NCI-H1694 (cell line): ENCODE data around the gene SENP7.
"Not testable (repeated sequence)": the region's sequence is repeated elsewhere in the genome, so short reads cannot be mapped to it uniquely, and the experiment has no call there.

Experiments used
- DNase-seq: peaks from one replicate; lab custom pipeline; 2025; lab: John Stamatoyannopoulos, UW

The SENP7 gene

GRCh38 chr3:101438641-101439040 lies 74.4 kb downstream of the SENP7 start:
- not testable (repeated sequence) for DNase-seq

DNA sequence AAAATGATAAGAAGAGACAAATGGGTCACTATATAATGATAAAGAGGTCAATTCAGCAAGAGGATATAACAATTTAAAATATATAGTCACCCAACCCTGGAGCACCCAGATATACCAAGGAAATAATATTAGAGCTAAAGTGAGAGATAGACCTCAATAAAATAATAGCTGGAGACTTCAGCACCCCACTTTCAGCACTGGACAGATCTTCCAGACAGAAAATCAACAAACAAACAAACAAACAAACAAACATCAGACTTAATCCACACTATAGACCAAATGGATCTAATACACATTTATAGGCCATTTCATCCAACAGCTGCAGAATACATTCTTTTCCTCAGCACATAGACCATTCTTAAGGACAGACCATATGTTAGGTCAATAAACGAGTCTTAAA lies 79.4 kb downstream of the SENP7 start:
- DNase-seq = no peak

- no peak for DNase-seq
These were observed 88.8 kb downstream of the SENP7 start for GRCh38 chr3:101423984-101424888.

DNA sequence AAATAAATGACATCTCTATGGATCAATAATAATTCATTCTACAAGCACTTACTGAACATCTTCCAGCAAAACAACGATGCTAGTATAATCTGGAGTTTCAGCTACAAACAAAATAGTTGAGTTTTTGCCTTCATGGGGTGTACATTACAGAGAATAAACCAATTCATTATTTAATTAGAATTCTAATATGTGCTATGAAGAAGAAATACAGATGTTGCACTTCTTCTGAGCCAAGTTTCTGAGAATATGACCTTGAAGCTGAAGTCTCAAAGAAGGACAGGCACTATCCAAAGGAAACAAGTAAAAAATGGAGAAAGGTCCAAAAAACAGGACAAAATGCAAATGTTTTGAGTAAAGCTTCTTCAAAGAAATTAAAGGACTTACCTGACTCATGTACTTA lies 94.2 kb downstream of the SENP7 start:
- DNase-seq = no peak

DNA sequence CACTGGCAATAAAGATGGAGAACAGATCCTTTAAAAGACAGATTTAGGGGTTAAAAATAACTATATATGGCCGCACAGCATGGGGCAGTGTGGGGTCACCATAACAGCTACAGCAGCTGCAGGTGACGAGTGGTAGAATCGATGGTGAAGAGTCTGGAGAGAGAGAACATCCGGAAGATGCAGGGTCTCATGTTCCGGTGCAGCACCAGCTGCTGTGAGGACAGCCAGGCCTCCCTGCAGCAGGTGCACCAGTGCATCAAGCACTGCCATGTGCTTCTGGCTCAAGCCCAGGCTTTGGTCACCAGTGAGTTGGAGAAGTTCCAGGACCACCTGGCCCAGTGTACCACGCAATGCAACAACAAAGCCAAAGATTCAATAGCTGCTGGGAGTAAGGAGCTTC lies 98.9 kb downstream of the SENP7 start:
- no peak for DNase-seq

DNA sequence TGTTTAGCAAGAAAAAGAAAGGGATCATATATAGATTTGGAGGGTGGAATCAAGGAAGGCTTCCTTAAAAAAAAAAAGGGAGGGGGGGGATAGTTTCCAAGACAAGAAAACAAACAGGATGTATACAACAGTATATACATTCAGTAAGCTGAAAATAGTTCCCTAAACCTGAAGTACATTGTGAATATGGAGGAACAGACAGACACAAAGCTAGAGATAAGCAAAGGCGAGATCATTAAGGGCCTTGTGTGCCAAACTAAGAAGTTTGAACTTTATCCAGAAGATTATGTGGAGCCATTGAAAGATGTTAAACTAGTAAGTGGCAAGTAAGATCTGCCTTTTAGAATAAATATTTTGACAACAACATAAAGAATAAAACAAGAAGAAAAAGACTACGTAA lies 99.4 kb downstream of the SENP7 start:
- DNase-seq = no peak

GRCh38 chr3:101391413-101391950 lies 121.5 kb downstream of the SENP7 start:
- DNase-seq = no peak

DNA sequence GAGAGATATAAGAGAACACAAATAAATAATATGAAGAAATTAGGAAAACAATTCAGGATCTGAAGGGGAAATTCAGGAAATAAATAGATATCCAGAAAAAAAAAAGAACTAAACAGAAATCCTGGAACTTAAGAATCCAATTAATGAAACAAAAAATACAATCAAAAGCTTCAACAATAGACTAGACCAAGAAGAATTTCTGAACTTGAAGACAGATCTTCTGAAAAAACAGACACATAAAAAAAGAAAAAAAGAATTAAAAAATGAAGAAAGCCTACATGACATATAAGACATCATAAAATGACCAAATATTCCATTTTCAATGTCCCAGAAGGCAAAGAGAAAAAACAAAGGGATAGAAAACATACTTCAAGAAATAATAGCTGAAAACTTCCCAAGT lies 124.3 kb downstream of the SENP7 start:
- DNase-seq = no peak

DNA sequence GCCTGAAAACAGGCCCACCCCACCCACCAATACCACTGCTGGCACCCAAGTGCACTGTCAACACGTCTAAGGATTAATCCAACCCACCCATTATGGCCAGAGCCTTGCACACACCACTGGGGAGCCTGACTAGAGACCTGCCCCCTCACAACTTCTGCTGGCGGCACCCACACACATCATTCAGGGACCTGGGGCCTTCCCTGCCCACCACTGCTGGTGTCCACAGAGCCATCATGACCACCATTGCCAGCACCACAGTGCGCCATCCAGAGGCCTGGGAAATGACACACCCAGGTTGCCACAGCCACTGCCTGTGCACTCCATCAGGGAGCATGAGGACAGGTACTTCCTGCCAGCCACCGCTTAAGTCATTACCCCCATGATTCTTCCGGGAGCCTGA lies 125.7 kb downstream of the SENP7 start:
- DNase-seq = no peak

DNA sequence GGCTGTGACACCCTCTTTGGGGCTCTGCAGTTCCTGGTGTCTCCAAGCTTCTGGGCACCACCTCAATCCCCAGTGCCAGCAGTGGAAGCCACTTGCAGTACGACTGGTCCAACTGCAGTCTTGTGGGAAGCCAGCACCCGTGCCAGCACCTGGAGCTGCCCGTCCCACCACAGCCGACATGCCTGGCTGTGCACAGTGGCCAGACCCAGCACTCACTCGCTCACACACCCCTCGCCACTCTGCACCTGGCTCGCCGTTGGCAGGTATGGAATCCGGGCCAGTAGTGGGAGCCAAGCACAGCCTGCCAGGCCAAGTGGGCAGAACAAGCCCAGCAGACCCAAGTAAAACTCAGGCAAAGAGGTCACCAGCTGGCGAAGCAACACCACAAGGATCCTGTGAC lies 128.6 kb downstream of the SENP7 start:
- DNase-seq = no peak

GRCh38 chr3:101383656-101384055 lies 129.4 kb downstream of the SENP7 start:
- no peak for DNase-seq

GRCh38 chr3:101383156-101383575 lies 129.8 kb downstream of the SENP7 start:
- DNase-seq = no peak

GRCh38 chr3:101381809-101382208 lies 131.2 kb downstream of the SENP7 start:
- peak; percentile 34 for DNase-seq

DNA sequence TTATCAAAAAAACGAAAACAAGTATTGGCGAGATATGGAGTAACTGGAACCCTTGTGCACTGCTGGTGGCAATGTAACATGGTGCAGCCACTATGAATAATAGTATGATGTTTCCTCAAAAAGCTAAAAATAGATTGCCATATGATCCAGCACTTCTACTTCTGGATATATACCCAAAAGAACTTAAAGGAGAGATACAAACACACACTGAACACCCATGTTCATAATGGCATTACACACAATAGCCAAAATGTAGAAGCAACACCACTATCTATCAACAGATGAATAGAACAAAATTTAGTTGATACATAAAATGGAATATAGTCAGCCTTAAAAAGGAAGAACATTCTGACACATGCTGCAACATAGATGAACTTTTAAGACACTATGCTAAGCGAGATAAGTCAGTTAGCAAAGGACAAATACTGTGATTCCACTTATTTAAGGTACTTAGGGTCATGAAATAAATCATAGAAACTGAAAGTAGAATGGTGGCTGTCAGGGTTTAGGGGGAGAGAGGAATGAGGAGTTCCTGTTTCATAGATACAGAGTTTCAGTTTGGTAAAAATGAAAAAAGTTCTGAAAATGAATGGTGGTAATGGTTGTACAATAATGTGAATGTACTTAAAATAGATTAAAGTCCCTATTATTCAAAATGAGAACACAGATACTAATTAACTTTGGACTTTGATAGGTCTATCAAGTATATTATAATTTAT lies 133.2 kb downstream of the SENP7 start:
- DNase-seq = no peak

DNA sequence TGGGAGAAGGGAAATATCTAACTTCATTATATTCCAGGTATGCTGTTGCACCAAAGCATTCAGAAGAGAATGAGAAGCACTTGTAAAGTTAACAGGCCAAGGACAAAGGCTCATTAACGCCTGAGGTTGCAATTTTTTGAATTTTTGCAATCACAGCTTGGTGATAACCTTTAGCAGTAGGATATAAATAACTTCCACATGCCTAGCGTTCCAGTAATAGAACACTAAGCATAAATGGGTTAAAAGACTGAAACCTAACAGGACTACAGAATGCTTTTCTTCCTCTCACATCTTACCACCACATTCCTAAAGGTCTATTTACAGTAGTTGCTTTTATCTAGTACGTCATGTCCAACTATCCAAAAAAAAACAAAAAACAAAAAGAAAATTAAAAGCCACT lies 135.2 kb downstream of the SENP7 start:
- DNase-seq = no peak

DNA sequence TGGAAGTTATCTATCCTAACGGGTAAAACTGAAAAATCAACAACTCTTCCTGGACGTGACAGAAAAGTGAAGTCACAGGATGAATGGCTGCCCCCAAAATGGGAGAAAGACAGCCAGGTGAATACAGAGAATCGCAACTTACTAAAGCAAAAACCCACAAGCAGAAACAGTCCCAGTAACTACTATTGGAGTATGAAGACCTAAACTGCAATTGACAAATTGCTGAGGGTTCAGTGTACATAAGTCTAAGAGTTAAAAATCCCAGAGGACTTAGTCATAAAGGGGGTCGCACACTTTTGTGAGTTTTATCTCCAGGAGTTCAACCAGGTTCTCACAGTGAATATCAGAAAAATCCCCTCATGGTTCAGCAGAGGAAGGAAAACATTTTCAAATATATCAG lies 135.8 kb downstream of the SENP7 start:
- no peak for DNase-seq

DNA sequence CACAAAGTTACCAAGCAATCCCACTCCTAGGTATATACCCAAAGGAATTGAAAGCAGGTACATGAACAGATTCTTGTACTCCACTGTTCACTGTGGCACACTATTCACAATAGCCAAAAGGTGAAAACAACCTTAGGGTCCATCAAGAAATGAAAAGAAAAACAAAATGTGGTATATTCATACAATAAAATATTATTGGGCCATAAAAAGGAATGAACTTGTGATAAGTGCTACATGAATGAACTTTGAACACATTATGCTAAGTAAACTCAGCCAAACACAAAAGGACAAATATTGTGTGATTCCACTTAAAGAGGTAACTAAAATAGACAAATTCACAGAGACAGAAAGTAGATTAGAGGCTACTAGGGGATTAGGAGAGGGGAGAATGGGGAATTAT lies 137.4 kb downstream of the SENP7 start:
- no peak for DNase-seq

GRCh38 chr3:101362406-101362805 lies 150.6 kb downstream of the SENP7 start:
- no peak for DNase-seq

DNA sequence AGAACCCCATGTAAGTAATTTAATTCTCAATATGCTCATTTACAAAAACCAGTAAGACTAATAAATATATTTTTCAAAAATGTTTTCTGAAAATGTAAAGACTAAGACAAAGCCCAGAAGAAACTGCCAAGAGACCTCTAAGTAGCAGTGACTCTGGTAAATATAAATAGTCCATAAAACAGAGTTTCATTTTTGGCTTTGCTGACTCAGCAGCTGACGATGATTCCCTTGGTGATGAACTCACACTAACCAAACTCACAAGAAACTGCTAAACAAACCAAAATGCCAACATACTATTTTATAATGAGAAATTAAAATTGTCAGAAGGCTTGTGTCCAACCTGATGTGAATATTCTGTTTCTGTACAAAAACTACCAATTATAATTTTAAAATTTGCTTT lies 161.2 kb downstream of the SENP7 start:
- DNase-seq = no peak

DNA sequence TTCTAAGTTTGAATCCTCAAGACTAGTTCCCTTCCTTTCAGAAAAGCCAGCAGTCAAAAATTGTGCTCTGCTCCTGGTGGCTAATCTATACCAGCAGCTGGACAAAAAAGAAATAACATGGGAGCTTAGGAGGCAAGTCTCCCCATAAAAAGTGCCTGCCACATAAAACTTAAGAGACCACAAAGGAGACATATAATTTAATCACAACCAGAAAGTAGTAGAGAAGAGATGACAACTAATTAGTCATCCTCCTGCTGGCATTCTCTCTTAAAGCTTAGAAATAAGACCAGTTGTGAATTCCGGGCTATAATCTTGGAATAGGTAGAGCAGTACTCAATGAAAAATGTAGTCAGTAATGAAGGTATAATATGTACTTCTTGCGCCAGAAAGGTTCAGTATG lies 172.4 kb downstream of the SENP7 start:
- no peak for DNase-seq

- DNase-seq = no peak
These were observed 179.1 kb downstream of the SENP7 start for GRCh38 chr3:101333883-101334282.

DNA sequence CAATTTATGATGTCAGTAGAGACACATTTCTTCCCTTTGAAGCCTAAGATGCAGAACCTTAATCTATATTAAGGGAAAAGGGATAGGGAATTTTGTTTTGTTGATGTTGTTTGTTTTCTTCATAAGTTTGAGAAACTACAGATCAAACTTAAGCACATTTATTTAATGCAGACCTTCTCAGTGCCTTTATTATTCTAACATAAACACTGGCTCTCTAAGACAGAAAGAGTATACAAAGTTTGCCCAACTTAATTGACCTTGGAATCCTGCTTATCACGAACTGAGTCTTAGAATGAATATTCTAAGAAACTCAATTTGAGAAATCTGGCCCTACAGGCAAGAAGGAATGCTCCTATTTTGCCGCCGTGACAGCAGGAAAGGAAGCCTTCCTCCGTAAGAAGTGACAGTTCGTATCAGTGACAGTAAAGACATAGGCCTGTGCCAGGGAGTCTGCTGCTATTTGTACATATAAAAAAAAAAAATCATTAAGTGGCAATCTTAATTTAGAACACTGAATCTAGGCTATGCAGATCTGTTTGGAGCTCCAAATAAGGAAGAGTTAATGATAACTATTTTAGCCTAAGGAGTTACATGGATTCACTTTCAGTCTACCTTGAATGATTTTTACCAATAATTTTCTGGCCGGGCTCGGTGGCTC lies 183.9 kb downstream of the SENP7 start:
- DNase-seq = no peak
